Measurements from ENCODE around the gene SUMO4.

GRCh38 chr6:149425224-149425623, 25.2 kb downstream of the SUMO4 start:
- no peak for TF ChIP-seq CTCF (IDR thresholded peaks at IDR 0.05)
- no peak for TF ChIP-seq EZH2 (IDR thresholded peaks at IDR 0.05)
- no peak for TF ChIP-seq EZH2phosphoT487 (IDR thresholded peaks at IDR 0.05)

All from neural progenitor cell (in vitro differentiated cells).